GM12878 (cell line): ENCODE results near the gene CLIP1.

ENCODE experiments used
- CEBPB ChIP-seq, 2 experiments: fragments of 150-350 bp in 1 of 2; IDR thresholded peaks; 2 replicates each; pipeline ENCODE4 v1.6.1; 2012 to 2014; ENCODE audit warnings: low read depth in 2 of 2, low read length in 2 of 2, borderline replicate concordance in 1 of 2, inconsistent platforms in 1 of 2
- CTCF ChIP-seq, 3 experiments: IDR thresholded peaks in 2 of 3; conservative IDR thresholded peaks in 1 of 3; 2 replicates each; pipeline ENCODE4 v1.5.1; 2011; ENCODE audit warnings: low read depth in 3 of 3, low read length in 3 of 3, mild to moderate bottlenecking in 3 of 3, control low read depth in 2 of 3, moderate library complexity in 2 of 3, inconsistent platforms in 1 of 3, mixed read lengths in 1 of 3; ENCODE audit not compliant: control insufficient read depth in 2 of 3, insufficient read depth in 1 of 3; ENCODE audit errors: extremely low read depth in 1 of 3
- ETV6 ChIP-seq, 2 experiments: fragments of 450-650 bp in 1 of 2; IDR thresholded peaks in 1 of 2; conservative IDR thresholded peaks in 1 of 2; 2 replicates each; pipeline ENCODE4 v1.6.1; 2014; ENCODE audit warnings: antibody characterized with exemption in 1 of 2, borderline replicate concordance in 1 of 2, low read depth in 1 of 2, mild to moderate bottlenecking in 1 of 2, moderate library complexity in 1 of 2
- IKZF1 ChIP-seq: fragments of 450-650 bp; conservative IDR thresholded peaks from 2 replicates; pipeline ENCODE4 v1.6.1; 2017; ENCODE audit warnings: antibody characterized with exemption, mild to moderate bottlenecking
- MAX ChIP-seq: IDR thresholded peaks from 2 replicates; pipeline ENCODE4 v1.6.1; 2012; ENCODE audit warnings: low read depth, low read length, improper control_type of control experiment
- NR2C2 ChIP-seq: IDR thresholded peaks from 2 replicates; pipeline ENCODE4 v1.6.1; 2011; ENCODE audit warnings: borderline replicate concordance, low read depth; ENCODE audit not compliant: control insufficient read depth, insufficient read length
- POLR2A ChIP-seq: IDR thresholded peaks from 2 replicates; pipeline ENCODE4 v1.6.1; 2011; ENCODE audit warnings: low read depth, mild to moderate bottlenecking, low read length
- SMC3 ChIP-seq: IDR thresholded peaks from 2 replicates; pipeline ENCODE4 v1.6.1; 2011; ENCODE audit warnings: low read length, improper control_type of control experiment, borderline replicate concordance
- SP1 ChIP-seq: IDR thresholded peaks from one replicate; pipeline ENCODE4 v1.6.1; 2011; ENCODE audit warnings: low read depth, low read length
- USF2 ChIP-seq: IDR thresholded peaks from 2 replicates; pipeline ENCODE4 v1.6.1; 2011; ENCODE audit warnings: low read depth, low read length, improper control_type of control experiment, borderline replicate concordance

GRCh38 chr12:122366685-122367475 lies 55.6 kb downstream of the CLIP1 start:
- TF ChIP-seq CEBPB (IDR thresholded peaks at IDR 0.05; ENCODE audit: borderline replicate concordance in 1 of 2, low read depth in 2 of 2, low read length in 2 of 2) (no peak), USF2 (no peak), SMC3 (no peak), ETV6 (conservative IDR thresholded peaks at IDR 0.05 in 1 of 2, IDR thresholded peaks at IDR 0.05 in 1 of 2; ENCODE audit: borderline replicate concordance in 1 of 2, low read depth in 1 of 2) (no peak), CTCF (IDR thresholded peaks at IDR 0.05 in 2 of 3, conservative IDR thresholded peaks at IDR 0.05 in 1 of 3; ENCODE audit: control insufficient read depth in 2 of 3, extremely low read depth in 1 of 3, insufficient read depth in 1 of 3, low read depth in 3 of 3, low read length in 3 of 3) (no peak), IKZF1 (no peak), MAX (no peak), POLR2A (no peak), NR2C2 (no peak), SP1 (no peak)
